AG10803 (cell line): ENCODE measurements around the gene MORN5.

Source experiments
- DNase-seq: peaks from one replicate; pipeline ENCODE4 v3.0.0; 2010; ENCODE audit warnings: low read depth
- H3K4me3 ChIP-seq: 2 replicates; pipeline ENCODE4 v1.5.1; 2011; ENCODE audit warnings: mild to moderate bottlenecking, low read length, control low read depth
- TF ChIP-seq, protein P1 (sequence below): conservative IDR thresholded peaks from 2 replicates; pipeline ENCODE4 v1.5.1; 2011; ENCODE audit warnings: mild to moderate bottlenecking, low read length, control low read depth, inconsistent platforms

The MORN5 gene

DNA sequence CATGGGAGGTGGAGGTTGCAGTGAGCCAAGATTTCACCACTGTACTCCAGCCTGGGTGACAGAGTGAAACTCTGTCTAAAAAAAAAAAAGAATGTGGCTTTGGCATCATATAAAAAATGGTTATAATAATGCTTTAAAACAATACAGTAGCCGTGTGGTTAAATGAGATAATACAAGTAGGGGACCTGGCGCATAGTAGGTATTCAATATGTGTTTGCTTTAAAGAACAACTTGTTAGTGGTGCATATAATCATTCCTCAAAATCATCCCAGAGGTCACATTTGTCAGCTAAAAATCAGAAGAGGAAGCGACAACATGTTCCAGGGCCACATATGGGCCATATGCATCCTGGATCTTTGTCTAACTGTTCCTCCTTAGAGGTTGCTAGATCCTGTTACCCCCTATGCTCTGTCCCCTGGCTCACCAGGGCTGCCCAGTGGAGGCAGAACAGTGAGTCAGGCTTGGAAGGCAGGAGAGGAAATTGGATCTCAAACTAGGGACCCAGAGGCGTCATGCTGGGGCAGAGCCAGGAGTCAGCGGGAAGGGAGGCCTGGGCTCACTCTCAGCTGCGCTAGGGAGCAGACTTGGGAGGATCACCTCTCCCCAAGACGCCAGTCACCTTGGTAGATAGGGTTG lies 41.4 kb downstream of the MORN5 start:
- peak; percentile 27 for DNase-seq
- no peak overlapping the region for H3K4me3 ChIP-seq
- TF ChIP-seq, protein P1, sequence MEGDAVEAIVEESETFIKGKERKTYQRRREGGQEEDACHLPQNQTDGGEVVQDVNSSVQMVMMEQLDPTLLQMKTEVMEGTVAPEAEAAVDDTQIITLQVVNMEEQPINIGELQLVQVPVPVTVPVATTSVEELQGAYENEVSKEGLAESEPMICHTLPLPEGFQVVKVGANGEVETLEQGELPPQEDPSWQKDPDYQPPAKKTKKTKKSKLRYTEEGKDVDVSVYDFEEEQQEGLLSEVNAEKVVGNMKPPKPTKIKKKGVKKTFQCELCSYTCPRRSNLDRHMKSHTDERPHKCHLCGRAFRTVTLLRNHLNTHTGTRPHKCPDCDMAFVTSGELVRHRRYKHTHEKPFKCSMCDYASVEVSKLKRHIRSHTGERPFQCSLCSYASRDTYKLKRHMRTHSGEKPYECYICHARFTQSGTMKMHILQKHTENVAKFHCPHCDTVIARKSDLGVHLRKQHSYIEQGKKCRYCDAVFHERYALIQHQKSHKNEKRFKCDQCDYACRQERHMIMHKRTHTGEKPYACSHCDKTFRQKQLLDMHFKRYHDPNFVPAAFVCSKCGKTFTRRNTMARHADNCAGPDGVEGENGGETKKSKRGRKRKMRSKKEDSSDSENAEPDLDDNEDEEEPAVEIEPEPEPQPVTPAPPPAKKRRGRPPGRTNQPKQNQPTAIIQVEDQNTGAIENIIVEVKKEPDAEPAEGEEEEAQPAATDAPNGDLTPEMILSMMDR = no peak

DNA sequence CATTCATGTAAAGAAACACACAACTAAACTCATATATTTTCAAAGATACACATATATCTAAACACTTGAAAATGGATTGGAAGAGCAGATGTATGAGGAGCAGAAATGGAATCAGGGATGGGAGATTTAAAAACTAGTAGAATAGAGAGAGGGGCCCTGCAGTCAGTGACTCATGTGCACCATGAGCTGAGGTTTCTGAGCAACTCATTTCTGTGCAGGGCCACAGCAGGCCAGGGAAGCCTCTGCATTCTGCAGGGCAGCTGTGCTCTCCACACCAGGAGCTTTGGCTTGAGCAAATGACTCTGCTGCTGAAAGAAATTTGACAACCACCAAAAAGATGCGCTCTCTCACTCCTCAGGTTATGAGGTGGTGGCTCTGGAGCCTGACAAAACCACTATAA lies 41.9 kb downstream of the MORN5 start:
- DNase-seq = peak; percentile 31
- no peak overlapping the region for H3K4me3 ChIP-seq
- TF ChIP-seq, protein P1 = no peak

DNA sequence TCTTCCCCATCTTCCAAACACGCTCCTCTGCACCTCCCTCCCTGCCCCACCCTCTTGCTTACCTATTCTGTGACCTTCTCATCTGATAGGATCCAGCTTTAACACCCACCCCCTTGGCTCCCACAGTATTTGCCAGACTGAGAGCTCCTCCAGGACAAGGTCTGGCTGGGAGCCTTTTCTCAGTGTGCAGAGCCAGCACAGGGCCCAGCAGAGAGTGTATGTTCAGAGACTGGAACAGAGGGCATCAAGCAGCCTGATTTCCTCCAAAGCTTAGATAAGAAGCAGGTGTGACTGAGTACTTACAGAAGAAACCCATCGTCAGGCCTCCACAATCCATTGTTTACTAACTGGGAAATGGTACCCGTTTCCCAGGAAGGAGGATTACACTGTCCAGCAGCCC lies 42.4 kb downstream of the MORN5 start:
- no peak for DNase-seq
- TF ChIP-seq, protein P1 = no peak
- H3K4me3 ChIP-seq = no peak overlapping the region

- TF ChIP-seq, protein P1 = no peak
- no peak for DNase-seq
- H3K4me3 ChIP-seq = no peak overlapping the region
Measured at GRCh38 chr9:122204055-122204454, 44.3 kb downstream of the MORN5 start.

- TF ChIP-seq, protein P1 = no peak
- DNase-seq = no peak
- no peak overlapping the region for H3K4me3 ChIP-seq
Measured at GRCh38 chr9:122204491-122204890, 44.8 kb downstream of the MORN5 start.

GRCh38 chr9:122205176-122205575 lies 45.5 kb downstream of the MORN5 start:
- no peak for DNase-seq
- no peak overlapping the region for H3K4me3 ChIP-seq
- TF ChIP-seq, protein P1 = no peak

DNA sequence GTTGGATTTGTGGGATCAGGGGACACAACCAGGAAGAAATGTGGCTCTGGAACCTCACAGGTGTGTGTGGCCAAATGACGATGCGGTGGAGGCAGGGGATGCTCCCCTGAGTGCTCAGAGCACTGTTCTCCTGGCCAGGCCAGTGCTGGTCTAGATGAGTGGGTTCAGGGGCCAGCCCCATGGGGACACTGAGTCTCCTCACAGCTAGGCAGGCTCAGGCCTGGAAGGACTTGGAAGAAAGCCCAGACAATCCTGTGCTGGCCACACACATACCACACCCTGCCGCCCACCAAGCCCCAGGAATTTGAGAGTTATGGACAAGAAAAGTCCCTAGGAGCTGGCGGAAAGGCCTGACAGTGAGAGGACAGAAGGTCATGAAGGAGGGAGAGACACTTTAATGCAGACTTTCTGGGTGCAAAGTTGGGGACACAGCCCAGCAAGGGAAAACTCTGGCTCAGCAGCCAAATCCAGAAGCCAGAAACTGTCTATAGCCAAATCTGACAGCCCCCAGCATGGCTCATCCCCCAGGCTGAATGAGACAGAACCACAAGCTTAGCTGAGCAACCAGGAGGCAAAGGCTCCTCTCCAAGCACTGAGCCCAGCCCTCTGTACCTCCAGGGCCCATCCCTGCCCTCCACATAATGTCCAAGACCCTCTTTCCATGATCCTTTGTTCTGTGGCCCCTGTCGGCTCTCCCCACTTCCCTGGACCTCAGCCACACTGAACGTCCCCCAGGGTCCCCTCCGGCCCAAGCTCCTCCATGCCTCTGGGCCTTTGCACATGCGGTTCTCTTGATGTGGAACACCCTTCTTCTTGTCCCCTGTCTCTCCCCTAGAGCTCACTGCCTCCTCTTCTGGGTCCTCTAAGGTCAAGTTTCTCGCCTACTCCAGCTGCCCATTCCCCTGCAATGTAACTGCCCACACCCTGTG lies 46.7 kb downstream of the MORN5 start:
- no peak overlapping the region for H3K4me3 ChIP-seq
- peak; percentile 85 for DNase-seq
- TF ChIP-seq, protein P1 = no peak
